K562 (cell line): ENCODE results near the gene ING4. TPM values are rescaled to one million over a fixed set of nuclear protein-coding genes. Genes with fewer than 3 reads are reported as not detected.
A peak's percentile ranks its signal among the peaks of the same experiment; 100 is the strongest.

Source experiments
- DIDO1 ChIP-seq: fragments of 450-650 bp; IDR thresholded peaks from 2 replicates; pipeline ENCODE4 v1.6.1; 2016; ENCODE audit warnings: low read depth, missing biosample characterization, missing genetic modification characterization
- ELF2 ChIP-seq: fragments of 250-450 bp; sonication (Bioruptor Pico); IDR thresholded peaks from 2 replicates; pipeline ENCODE4 v1.5.0; 2021; ENCODE audit warnings: mild to moderate bottlenecking
- EZH2 ChIP-seq: IDR thresholded peaks from 2 replicates; pipeline ENCODE4 v1.6.1; 2012; ENCODE audit warnings: low read depth, mild to moderate bottlenecking, inconsistent platforms, low read length, borderline replicate concordance
- HNRNPH1 ChIP-seq: fragments of 200-400 bp; formaldehyde crosslinking; optimal IDR thresholded peaks from 2 replicates; pipeline ENCODE3; 2017; ENCODE audit warnings: low read depth, mild to moderate bottlenecking, low read length, moderate library complexity
- KDM4B ChIP-seq, 2 experiments: fragments of 450-650 bp in 1 of 2; sonication (generic) in 1 of 2; IDR thresholded peaks; 2 replicates each; pipeline ENCODE4 v1.6.1; 2016 to 2017; ENCODE audit warnings: borderline replicate concordance in 2 of 2, antibody characterized with exemption in 1 of 2, low read depth in 1 of 2, mild to moderate bottlenecking in 1 of 2
- MCM5 ChIP-seq: fragments of 450-650 bp; IDR thresholded peaks from 2 replicates; pipeline ENCODE4 v1.6.1; 2016; ENCODE audit warnings: low read depth
- MYBL2 ChIP-seq, 2 experiments: fragments of 450-650 bp in 1 of 2; sonication (generic) in 1 of 2; formaldehyde crosslinking in 1 of 2; IDR thresholded peaks; 2 replicates each; pipeline versions ENCODE4 v1.6.1 to v1.8.1; 2017 to 2022; ENCODE audit warnings: borderline replicate concordance in 1 of 2, inconsistent platforms in 1 of 2, low read depth in 1 of 2, mild to moderate bottlenecking in 1 of 2, missing genetic modification reagents in 1 of 2, moderate library complexity in 1 of 2
- NR1H2 ChIP-seq: sonication (generic); formaldehyde crosslinking; IDR thresholded peaks from 2 replicates; pipeline ENCODE4 v1.4.0; 2020; ENCODE audit warnings: mild to moderate bottlenecking, missing genetic modification reagents
- PHF8 ChIP-seq: fragments of 200-600 bp; sonication (generic); IDR thresholded peaks from 2 replicates; pipeline ENCODE4 v1.6.1; 2012; ENCODE audit warnings: mixed run types, mild to moderate bottlenecking, inconsistent platforms, low read length, moderate library complexity, borderline replicate concordance
- PHTF2 ChIP-seq: fragments of 250-450 bp; sonication (Bioruptor Pico); IDR thresholded peaks from 2 replicates; pipeline ENCODE4 v1.5.0; 2021; ENCODE audit warnings: mild to moderate bottlenecking
- POLR2A ChIP-seq: fragments of 450-650 bp; conservative IDR thresholded peaks from 2 replicates; pipeline ENCODE4 v1.6.1; 2016
- RBFOX2 ChIP-seq: fragments of 200-400 bp; formaldehyde crosslinking; IDR thresholded peaks from 2 replicates; pipeline ENCODE4 v1.6.1; 2017; ENCODE audit warnings: low read depth, mild to moderate bottlenecking, low read length, moderate library complexity
- ZNF134 ChIP-seq: fragments of 250-450 bp; sonication (Bioruptor Pico); conservative IDR thresholded peaks from 2 replicates; pipeline ENCODE4 v1.4.0; 2020
- ZNF165 ChIP-seq: fragments of 250-450 bp; sonication (Bioruptor Pico); IDR thresholded peaks from 2 replicates; pipeline ENCODE4 v1.4.0; 2020; ENCODE audit warnings: borderline replicate concordance
- ZNF707 ChIP-seq: fragments of 250-450 bp; sonication (Bioruptor Pico); conservative IDR thresholded peaks from 2 replicates; pipeline ENCODE4 v1.8.0; 2022; ENCODE audit warnings: inconsistent platforms, mild to moderate bottlenecking, moderate library complexity
- polyA plus RNA-seq, 8 experiments: library from polyadenylated mRNA; depleted of rRNA in 4 of 8; stranded (reverse) in 5 of 8; unstranded in 3 of 8; fragments of >200 nt; fragmentation: Nextera tagmentation in 2 of 8; fragmentation: Illumina TruSeq in 1 of 8; extraction: Ambion mirVana in 2 of 8; extraction: Trizol in 1 of 8; gene quantifications; 2 replicates each; pipeline versions ENCODE4 v1.2.1 to v1.2.3, GENCODE V29; 2011 to 2014; ENCODE audit warnings: inconsistent platforms in 1 of 8, missing spikeins in 1 of 8
- total RNA-seq, 7 experiments: library from RNA; depleted of rRNA in 6 of 7; stranded (reverse); fragments of >200 nt in 6 of 7; fragmentation: Illumina TruSeq in 2 of 7; extraction: Trizol in 2 of 7; gene quantifications; 2 replicates each; pipeline versions ENCODE4 v1.2.1 to v1.2.3, GENCODE V29; 2011 to 2021; ENCODE audit warnings: low replicate concordance in 1 of 7
- TF ChIP-seq, protein P1 (sequence below): fragments of 200-800 bp; sonication (Bioruptor generic); IDR thresholded peaks from 2 replicates; pipeline ENCODE4 v1.6.1; 2017; ENCODE audit warnings: missing genetic modification characterization, missing compliant biosample characterization
- TF ChIP-seq, protein P2 (sequence below): fragments of 150-350 bp; IDR thresholded peaks from 2 replicates; pipeline ENCODE4 v1.6.1; 2014; ENCODE audit warnings: low read depth, mild to moderate bottlenecking, low read length, borderline replicate concordance
- TF ChIP-seq, protein P3 (sequence below): fragments of 250-450 bp; sonication (Bioruptor Pico); IDR thresholded peaks from 2 replicates; pipeline ENCODE4 v1.5.0; 2020; ENCODE audit warnings: mild to moderate bottlenecking, borderline replicate concordance
- TF ChIP-seq, protein P4 (sequence below): fragments of 450-650 bp; formaldehyde crosslinking; IDR thresholded peaks from 2 replicates; pipeline ENCODE4 v1.4.0; 2020; ENCODE audit warnings: mild to moderate bottlenecking, moderate library complexity

The ING4 gene
- total and polyA plus RNA-seq, 9 of the 15 experiments (the other 6 are each of a cell fraction or from before 2014, with no cell fraction given): 6.6 to 30.2 (median 15.7) TPM

DNA sequence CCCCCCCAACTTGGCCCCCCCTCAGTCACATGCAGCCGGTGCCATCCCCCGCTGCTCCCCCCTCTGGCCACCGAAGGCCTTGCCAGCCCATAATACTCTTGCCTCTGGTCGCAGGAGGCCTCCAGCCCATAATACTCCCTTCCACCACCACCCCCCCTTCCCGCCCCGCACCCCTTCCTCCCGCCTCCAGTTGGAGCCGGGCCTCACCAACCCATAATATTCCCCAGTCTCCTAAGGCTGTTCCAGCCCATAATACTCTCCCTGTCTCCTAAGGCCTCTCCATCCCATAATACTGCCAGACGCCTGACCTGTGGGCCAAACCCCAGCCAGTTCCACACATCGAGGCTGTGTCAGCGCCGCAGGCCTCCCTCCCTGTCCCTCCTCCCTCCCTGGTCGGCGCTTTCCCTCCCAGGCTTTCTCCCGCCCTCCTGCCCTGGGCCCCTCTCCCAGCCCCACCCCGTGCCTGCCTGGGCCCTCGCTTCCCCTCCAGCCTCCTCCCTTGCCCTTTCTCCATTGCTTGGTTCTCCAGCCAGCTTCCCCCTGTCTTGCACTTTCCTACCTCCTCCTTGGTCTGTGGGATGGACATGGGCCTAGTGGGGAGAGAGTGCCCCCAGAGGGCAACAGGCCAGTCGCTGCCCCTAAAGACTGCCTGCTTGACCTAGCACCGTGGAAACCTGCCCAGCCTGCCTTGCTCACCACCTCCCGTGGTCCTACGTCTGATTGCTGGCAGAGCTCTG, 49.0 kb downstream of the ING4 start (continued):
- TF ChIP-seq MYBL2 (IDR thresholded peaks at IDR 0.05; ENCODE audit: low read depth) (no peak), MYBL2 (CRISPR knock-in tag; IDR thresholded peaks at IDR 0.05; ENCODE audit: borderline replicate concordance) (no peak), MCM5 (no peak), ELF2 (CRISPR knock-in tag) (no peak), DIDO1 (tag) (no peak), ZNF134 (CRISPR knock-in tag) (no peak), NR1H2 (CRISPR knock-in tag) (no peak), RBFOX2 (peak; percentile 62), ZNF165 (CRISPR knock-in tag) (no peak), EZH2 (no peak), KDM4B (IDR thresholded peaks at IDR 0.05; ENCODE audit: borderline replicate concordance in 2 of 2, low read depth in 1 of 2) (peak in 1 of 2 experiments; percentile 87; a peak in 2 of 4 replicates), POLR2A (peak; percentile 52), HNRNPH1 (no peak), ZNF707 (CRISPR knock-in tag) (no peak), PHF8 (peak; percentile 24; the same call in 1 of the 2 replicates), PHTF2 (CRISPR knock-in tag) (no peak)
- TF ChIP-seq, protein P1, sequence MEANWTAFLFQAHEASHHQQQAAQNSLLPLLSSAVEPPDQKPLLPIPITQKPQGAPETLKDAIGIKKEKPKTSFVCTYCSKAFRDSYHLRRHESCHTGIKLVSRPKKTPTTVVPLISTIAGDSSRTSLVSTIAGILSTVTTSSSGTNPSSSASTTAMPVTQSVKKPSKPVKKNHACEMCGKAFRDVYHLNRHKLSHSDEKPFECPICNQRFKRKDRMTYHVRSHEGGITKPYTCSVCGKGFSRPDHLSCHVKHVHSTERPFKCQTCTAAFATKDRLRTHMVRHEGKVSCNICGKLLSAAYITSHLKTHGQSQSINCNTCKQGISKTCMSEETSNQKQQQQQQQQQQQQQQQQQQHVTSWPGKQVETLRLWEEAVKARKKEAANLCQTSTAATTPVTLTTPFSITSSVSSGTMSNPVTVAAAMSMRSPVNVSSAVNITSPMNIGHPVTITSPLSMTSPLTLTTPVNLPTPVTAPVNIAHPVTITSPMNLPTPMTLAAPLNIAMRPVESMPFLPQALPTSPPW (CRISPR knock-in tag): peak; percentile 97
- TF ChIP-seq, protein P2, sequence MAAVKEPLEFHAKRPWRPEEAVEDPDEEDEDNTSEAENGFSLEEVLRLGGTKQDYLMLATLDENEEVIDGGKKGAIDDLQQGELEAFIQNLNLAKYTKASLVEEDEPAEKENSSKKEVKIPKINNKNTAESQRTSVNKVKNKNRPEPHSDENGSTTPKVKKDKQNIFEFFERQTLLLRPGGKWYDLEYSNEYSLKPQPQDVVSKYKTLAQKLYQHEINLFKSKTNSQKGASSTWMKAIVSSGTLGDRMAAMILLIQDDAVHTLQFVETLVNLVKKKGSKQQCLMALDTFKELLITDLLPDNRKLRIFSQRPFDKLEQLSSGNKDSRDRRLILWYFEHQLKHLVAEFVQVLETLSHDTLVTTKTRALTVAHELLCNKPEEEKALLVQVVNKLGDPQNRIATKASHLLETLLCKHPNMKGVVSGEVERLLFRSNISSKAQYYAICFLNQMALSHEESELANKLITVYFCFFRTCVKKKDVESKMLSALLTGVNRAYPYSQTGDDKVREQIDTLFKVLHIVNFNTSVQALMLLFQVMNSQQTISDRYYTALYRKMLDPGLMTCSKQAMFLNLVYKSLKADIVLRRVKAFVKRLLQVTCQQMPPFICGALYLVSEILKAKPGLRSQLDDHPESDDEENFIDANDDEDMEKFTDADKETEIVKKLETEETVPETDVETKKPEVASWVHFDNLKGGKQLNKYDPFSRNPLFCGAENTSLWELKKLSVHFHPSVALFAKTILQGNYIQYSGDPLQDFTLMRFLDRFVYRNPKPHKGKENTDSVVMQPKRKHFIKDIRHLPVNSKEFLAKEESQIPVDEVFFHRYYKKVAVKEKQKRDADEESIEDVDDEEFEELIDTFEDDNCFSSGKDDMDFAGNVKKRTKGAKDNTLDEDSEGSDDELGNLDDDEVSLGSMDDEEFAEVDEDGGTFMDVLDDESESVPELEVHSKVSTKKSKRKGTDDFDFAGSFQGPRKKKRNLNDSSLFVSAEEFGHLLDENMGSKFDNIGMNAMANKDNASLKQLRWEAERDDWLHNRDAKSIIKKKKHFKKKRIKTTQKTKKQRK: no peak
- TF ChIP-seq, protein P3, sequence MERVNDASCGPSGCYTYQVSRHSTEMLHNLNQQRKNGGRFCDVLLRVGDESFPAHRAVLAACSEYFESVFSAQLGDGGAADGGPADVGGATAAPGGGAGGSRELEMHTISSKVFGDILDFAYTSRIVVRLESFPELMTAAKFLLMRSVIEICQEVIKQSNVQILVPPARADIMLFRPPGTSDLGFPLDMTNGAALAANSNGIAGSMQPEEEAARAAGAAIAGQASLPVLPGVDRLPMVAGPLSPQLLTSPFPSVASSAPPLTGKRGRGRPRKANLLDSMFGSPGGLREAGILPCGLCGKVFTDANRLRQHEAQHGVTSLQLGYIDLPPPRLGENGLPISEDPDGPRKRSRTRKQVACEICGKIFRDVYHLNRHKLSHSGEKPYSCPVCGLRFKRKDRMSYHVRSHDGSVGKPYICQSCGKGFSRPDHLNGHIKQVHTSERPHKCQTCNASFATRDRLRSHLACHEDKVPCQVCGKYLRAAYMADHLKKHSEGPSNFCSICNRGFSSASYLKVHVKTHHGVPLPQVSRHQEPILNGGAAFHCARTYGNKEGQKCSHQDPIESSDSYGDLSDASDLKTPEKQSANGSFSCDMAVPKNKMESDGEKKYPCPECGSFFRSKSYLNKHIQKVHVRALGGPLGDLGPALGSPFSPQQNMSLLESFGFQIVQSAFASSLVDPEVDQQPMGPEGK (CRISPR knock-in tag): no peak
- TF ChIP-seq, protein P4, sequence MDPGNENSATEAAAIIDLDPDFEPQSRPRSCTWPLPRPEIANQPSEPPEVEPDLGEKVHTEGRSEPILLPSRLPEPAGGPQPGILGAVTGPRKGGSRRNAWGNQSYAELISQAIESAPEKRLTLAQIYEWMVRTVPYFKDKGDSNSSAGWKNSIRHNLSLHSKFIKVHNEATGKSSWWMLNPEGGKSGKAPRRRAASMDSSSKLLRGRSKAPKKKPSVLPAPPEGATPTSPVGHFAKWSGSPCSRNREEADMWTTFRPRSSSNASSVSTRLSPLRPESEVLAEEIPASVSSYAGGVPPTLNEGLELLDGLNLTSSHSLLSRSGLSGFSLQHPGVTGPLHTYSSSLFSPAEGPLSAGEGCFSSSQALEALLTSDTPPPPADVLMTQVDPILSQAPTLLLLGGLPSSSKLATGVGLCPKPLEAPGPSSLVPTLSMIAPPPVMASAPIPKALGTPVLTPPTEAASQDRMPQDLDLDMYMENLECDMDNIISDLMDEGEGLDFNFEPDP (CRISPR knock-in tag): no peak
